OCI-LY1 (cell line): ENCODE results near the gene PLXND1.

Experiments used
- EZH2 ChIP-seq: fragments of 200-600 bp; sonication (generic), shearing (Covaris generic); IDR thresholded peaks from 2 replicates; pipeline ENCODE4 v1.8.0; 2017; ENCODE audit warnings: borderline replicate concordance, mixed run types, mild to moderate bottlenecking, antibody characterized with exemption, low read length, moderate library complexity, mixed read lengths
- TF ChIP-seq, protein P1 (sequence below): fragments of 200-600 bp; sonication (generic), shearing (Covaris generic); IDR thresholded peaks from 2 replicates; pipeline ENCODE4 v1.5.1; 2017; ENCODE audit warnings: mild to moderate bottlenecking, antibody characterized with exemption, low read length, moderate library complexity, mixed read lengths

DNA sequence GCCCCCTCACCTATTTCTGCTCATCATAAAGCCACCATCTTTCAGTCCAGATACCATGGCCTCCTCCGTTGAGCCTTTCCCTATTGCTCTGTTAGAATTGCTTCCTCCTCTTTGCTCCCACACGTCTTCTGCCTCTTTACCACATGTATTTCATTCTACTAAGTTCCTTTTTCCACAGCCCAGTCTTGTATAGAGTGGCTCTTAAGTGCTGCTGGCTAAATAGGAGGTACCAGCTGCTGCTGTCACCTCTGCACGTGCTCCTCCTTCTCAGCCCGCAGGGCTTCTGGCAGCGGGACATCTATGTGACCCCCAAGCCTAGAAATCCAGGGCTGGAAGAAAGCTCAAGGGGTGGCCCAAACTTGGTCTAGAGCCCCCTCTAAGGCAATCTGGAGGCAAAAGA is 38.8 kb upstream of the PLXND1 start:
- TF ChIP-seq, protein P1, sequence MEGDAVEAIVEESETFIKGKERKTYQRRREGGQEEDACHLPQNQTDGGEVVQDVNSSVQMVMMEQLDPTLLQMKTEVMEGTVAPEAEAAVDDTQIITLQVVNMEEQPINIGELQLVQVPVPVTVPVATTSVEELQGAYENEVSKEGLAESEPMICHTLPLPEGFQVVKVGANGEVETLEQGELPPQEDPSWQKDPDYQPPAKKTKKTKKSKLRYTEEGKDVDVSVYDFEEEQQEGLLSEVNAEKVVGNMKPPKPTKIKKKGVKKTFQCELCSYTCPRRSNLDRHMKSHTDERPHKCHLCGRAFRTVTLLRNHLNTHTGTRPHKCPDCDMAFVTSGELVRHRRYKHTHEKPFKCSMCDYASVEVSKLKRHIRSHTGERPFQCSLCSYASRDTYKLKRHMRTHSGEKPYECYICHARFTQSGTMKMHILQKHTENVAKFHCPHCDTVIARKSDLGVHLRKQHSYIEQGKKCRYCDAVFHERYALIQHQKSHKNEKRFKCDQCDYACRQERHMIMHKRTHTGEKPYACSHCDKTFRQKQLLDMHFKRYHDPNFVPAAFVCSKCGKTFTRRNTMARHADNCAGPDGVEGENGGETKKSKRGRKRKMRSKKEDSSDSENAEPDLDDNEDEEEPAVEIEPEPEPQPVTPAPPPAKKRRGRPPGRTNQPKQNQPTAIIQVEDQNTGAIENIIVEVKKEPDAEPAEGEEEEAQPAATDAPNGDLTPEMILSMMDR: no peak
- TF ChIP-seq EZH2: no peak
